GM23338 (cell line): ENCODE measurements around the gene ACSF3. TPM values are rescaled to one million over a fixed set of nuclear protein-coding genes. Genes with fewer than 3 reads are reported as not detected.

Source experiments
- ATAC-seq: fragments of 200-7000 bp; cut with Tn5 transposase; 3 replicates; pipeline ENCODE4 v1.9.1; 2020
- DNase-seq: peaks from one replicate; pipeline ENCODE4 v3.0.0-alpha.2; 2015; ENCODE audit warnings: low spot score
- H2AFZ ChIP-seq: fragments of 200-600 bp; sonication (generic); 2 replicates; pipeline ENCODE4 v1.8.0; 2016; ENCODE audit warnings: antibody characterized with exemption, mild to moderate bottlenecking, moderate library complexity
- H3F3A ChIP-seq: fragments of 200-600 bp; sonication (generic); replicated peaks from 2 replicates; pipeline ENCODE4 v1.8.0; 2017; ENCODE audit warnings: antibody characterized with exemption, mixed run types, low read depth
- H3K27ac ChIP-seq: fragments of 200-600 bp; sonication (generic); 2 replicates; pipeline ENCODE4 v1.6.1; 2016; ENCODE audit warnings: low read depth
- H3K27me3 ChIP-seq: fragments of 200-600 bp; sonication (generic); 2 replicates; pipeline ENCODE4 v1.8.0; 2016; ENCODE audit warnings: mild to moderate bottlenecking, mixed run types, moderate library complexity; ENCODE audit not compliant: insufficient read depth
- H3K36me3 ChIP-seq: fragments of 200-600 bp; sonication (generic); 2 replicates; pipeline ENCODE4 v1.8.0; 2016; ENCODE audit warnings: mild to moderate bottlenecking; ENCODE audit not compliant: insufficient read depth
- H3K4me1 ChIP-seq: fragments of 200-600 bp; sonication (generic); 2 replicates; pipeline ENCODE4 v1.8.0; 2016; ENCODE audit warnings: mild to moderate bottlenecking, moderate library complexity; ENCODE audit not compliant: insufficient read depth
- H3K4me2 ChIP-seq: fragments of 200-600 bp; sonication (generic); 2 replicates; pipeline ENCODE4 v1.7.1; 2017; ENCODE audit warnings: mixed run types
- H3K4me3 ChIP-seq: fragments of 200-600 bp; sonication (generic); 2 replicates; pipeline ENCODE4 v1.6.1; 2016; ENCODE audit warnings: mixed run types
- H3K79me2 ChIP-seq: fragments of 200-600 bp; sonication (generic); replicated peaks from 2 replicates; pipeline ENCODE4 v1.8.0; 2017; ENCODE audit warnings: mild to moderate bottlenecking; ENCODE audit not compliant: insufficient read depth
- H3K9me2 ChIP-seq: fragments of 200-600 bp; sonication (generic); 2 replicates; pipeline ENCODE4 v1.8.0; 2017; ENCODE audit not compliant: insufficient read depth
- H4K20me1 ChIP-seq: fragments of 200-600 bp; sonication (generic); replicated peaks from 2 replicates; pipeline ENCODE4 v1.8.0; 2017; ENCODE audit warnings: mild to moderate bottlenecking; ENCODE audit not compliant: insufficient read depth
- H3K27ac Mint-ChIP-seq: 2 replicates; pipeline ENCODE4 v1.8.0; 2020; ENCODE audit warnings: inconsistent platforms, mild to moderate bottlenecking, moderate library complexity, mixed read lengths
- H3K27me3 Mint-ChIP-seq: 3 replicates; pipeline ENCODE4 v1.8.0; 2022; ENCODE audit warnings: low read depth, mild to moderate bottlenecking, moderate library complexity, mixed read lengths, inconsistent platforms; ENCODE audit not compliant: insufficient read depth, poor library complexity
- H3K36me3 Mint-ChIP-seq: 3 replicates; pipeline ENCODE4 v1.8.0; 2021; ENCODE audit warnings: low read depth, mild to moderate bottlenecking, inconsistent platforms, moderate library complexity, mixed read lengths
- H3K4me1 Mint-ChIP-seq: 3 replicates; pipeline ENCODE4 v1.8.0; 2020; ENCODE audit warnings: mild to moderate bottlenecking, inconsistent platforms, mixed read lengths
- H3K4me3 Mint-ChIP-seq: 3 replicates; pipeline ENCODE4 v1.8.0; 2021; ENCODE audit warnings: moderate library complexity, mild to moderate bottlenecking, inconsistent platforms, mixed read lengths
- H3K9me3 Mint-ChIP-seq: 3 replicates; pipeline ENCODE4 v1.8.0; 2020; ENCODE audit warnings: moderate library complexity, mild to moderate bottlenecking, inconsistent platforms, mixed read lengths
- CREB1 ChIP-seq: fragments of 250-450 bp; sonication (Bioruptor Pico); IDR thresholded peaks from 2 replicates; pipeline ENCODE4 v1.5.0; 2020; ENCODE audit warnings: low read depth, mild to moderate bottlenecking, moderate library complexity
- EZH2 ChIP-seq: fragments of 200-600 bp; sonication (generic); IDR thresholded peaks from one replicate; pipeline ENCODE4 v1.8.0; 2017; ENCODE audit warnings: antibody characterized with exemption, mild to moderate bottlenecking, low read depth; ENCODE audit not compliant: unreplicated experiment
- EZH2phosphoT487 ChIP-seq: fragments of 200-600 bp; sonication (generic); IDR thresholded peaks from one replicate; pipeline ENCODE4 v1.8.1; 2018; ENCODE audit warnings: antibody characterized with exemption; ENCODE audit not compliant: unreplicated experiment
- JUNB ChIP-seq: IDR thresholded peaks from one replicate; pipeline ENCODE4 v1.6.1; 2016; ENCODE audit warnings: antibody characterized with exemption; ENCODE audit not compliant: unreplicated experiment
- NANOG ChIP-seq: IDR thresholded peaks from 2 replicates; pipeline ENCODE4 v1.6.1; 2016; ENCODE audit warnings: antibody characterized with exemption, borderline replicate concordance
- POLR2AphosphoS5 ChIP-seq: IDR thresholded peaks from 2 replicates; pipeline ENCODE4 v1.6.1; 2016; ENCODE audit warnings: antibody characterized with exemption, low read depth
- STAT1 ChIP-seq: IDR thresholded peaks from one replicate; pipeline ENCODE4 v1.6.1; 2016; ENCODE audit warnings: antibody characterized with exemption; ENCODE audit not compliant: unreplicated experiment
- ZNF114 ChIP-seq: fragments of 250-450 bp; sonication (Bioruptor Pico); IDR thresholded peaks from 2 replicates; pipeline ENCODE4 v1.5.0; 2020; ENCODE audit warnings: mild to moderate bottlenecking, moderate library complexity
- ZNF331 ChIP-seq: fragments of 250-450 bp; sonication (Bioruptor Pico); IDR thresholded peaks from 2 replicates; pipeline ENCODE4 v1.5.0; 2020; ENCODE audit warnings: low read depth, mild to moderate bottlenecking, moderate library complexity
- polyA plus RNA-seq: library from polyadenylated mRNA; unstranded; fragments of >200 nt; fragmentation: Nextera tagmentation; extraction: Ambion mirVana; gene quantifications from 2 replicates; pipeline ENCODE4 v1.2.1, GENCODE V29; 2016
- total RNA-seq: library from RNA; depleted of rRNA; stranded (reverse); fragments of >200 nt; shearing (Covaris generic); gene quantifications from 2 replicates; pipeline ENCODE4 v1.2.3, GENCODE V29; 2014
- TF ChIP-seq, protein P1 (sequence below): fragments of 250-450 bp; sonication (Bioruptor Pico); IDR thresholded peaks from 2 replicates; pipeline ENCODE4 v1.5.0; 2020; ENCODE audit warnings: mild to moderate bottlenecking, moderate library complexity
- TF ChIP-seq, protein P2 (sequence below): IDR thresholded peaks from 2 replicates; pipeline ENCODE4 v1.6.1; 2016; ENCODE audit warnings: antibody characterized with exemption
- TF ChIP-seq, protein P3 (sequence below), 2 experiments: fragments of 200-600 bp in 1 of 2; sonication (generic) in 1 of 2; conservative IDR thresholded peaks; 2 replicates each; pipeline versions ENCODE4 v1.5.1 to v1.6.1; 2016 to 2017; ENCODE audit warnings: antibody characterized with exemption in 2 of 2, low read depth in 2 of 2, mild to moderate bottlenecking in 2 of 2, moderate library complexity in 1 of 2
- TF ChIP-seq, protein P4 (sequence below): IDR thresholded peaks from one replicate; pipeline ENCODE4 v1.6.1; 2018; ENCODE audit warnings: antibody characterized with exemption; ENCODE audit not compliant: unreplicated experiment

Gene ACSF3
- total and polyA plus RNA-seq, 2 experiments from 2014 or later: 12.8 to 23.1 TPM

DNA sequence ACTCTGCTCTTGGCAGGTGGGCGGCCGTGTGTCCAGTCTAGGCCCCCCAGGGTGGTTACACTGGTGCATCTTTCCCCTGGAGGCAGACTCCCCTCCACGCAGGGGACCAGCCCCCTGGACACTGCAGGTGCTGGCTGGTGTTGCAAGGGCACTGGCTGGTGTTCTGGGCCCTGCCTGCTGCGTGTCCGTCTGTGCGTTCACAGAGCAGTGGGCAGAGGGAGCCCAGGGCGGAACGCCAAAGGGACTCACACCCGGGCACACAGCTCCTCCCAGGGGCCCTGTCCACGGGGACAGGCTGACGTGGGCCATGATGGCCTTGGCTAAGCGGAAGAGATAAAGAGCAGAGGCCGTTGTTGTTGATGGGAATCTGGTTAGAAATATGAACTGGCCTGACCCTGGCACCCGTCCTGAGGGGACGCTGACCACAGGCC is 27.3 kb downstream of the ACSF3 start:
- H3K36me3 Mint-ChIP-seq: peaks cover 51% of the 10 kb centered on the region

More for the DNA sequence above, 27.3 kb downstream of the ACSF3 start:
- Histone ChIP-seq H3K4me1 (no peaks in the 10 kb centered on the region), H3K27ac (no peak overlapping the region), H4K20me1 (no peaks in the 10 kb centered on the region; the same call in 1 of the 2 replicates), H3K79me2 (no peaks in the 10 kb centered on the region), H3K4me2 (no peak overlapping the region), H2AFZ (no peak overlapping the region), H3K9me2 (no peaks in the 10 kb centered on the region), H3K4me3 (no peak overlapping the region), H3K27me3 (no peaks in the 10 kb centered on the region), H3K36me3 (no peaks in the 10 kb centered on the region), H3F3A (no peaks in the 10 kb centered on the region)
- TF ChIP-seq, protein P1, sequence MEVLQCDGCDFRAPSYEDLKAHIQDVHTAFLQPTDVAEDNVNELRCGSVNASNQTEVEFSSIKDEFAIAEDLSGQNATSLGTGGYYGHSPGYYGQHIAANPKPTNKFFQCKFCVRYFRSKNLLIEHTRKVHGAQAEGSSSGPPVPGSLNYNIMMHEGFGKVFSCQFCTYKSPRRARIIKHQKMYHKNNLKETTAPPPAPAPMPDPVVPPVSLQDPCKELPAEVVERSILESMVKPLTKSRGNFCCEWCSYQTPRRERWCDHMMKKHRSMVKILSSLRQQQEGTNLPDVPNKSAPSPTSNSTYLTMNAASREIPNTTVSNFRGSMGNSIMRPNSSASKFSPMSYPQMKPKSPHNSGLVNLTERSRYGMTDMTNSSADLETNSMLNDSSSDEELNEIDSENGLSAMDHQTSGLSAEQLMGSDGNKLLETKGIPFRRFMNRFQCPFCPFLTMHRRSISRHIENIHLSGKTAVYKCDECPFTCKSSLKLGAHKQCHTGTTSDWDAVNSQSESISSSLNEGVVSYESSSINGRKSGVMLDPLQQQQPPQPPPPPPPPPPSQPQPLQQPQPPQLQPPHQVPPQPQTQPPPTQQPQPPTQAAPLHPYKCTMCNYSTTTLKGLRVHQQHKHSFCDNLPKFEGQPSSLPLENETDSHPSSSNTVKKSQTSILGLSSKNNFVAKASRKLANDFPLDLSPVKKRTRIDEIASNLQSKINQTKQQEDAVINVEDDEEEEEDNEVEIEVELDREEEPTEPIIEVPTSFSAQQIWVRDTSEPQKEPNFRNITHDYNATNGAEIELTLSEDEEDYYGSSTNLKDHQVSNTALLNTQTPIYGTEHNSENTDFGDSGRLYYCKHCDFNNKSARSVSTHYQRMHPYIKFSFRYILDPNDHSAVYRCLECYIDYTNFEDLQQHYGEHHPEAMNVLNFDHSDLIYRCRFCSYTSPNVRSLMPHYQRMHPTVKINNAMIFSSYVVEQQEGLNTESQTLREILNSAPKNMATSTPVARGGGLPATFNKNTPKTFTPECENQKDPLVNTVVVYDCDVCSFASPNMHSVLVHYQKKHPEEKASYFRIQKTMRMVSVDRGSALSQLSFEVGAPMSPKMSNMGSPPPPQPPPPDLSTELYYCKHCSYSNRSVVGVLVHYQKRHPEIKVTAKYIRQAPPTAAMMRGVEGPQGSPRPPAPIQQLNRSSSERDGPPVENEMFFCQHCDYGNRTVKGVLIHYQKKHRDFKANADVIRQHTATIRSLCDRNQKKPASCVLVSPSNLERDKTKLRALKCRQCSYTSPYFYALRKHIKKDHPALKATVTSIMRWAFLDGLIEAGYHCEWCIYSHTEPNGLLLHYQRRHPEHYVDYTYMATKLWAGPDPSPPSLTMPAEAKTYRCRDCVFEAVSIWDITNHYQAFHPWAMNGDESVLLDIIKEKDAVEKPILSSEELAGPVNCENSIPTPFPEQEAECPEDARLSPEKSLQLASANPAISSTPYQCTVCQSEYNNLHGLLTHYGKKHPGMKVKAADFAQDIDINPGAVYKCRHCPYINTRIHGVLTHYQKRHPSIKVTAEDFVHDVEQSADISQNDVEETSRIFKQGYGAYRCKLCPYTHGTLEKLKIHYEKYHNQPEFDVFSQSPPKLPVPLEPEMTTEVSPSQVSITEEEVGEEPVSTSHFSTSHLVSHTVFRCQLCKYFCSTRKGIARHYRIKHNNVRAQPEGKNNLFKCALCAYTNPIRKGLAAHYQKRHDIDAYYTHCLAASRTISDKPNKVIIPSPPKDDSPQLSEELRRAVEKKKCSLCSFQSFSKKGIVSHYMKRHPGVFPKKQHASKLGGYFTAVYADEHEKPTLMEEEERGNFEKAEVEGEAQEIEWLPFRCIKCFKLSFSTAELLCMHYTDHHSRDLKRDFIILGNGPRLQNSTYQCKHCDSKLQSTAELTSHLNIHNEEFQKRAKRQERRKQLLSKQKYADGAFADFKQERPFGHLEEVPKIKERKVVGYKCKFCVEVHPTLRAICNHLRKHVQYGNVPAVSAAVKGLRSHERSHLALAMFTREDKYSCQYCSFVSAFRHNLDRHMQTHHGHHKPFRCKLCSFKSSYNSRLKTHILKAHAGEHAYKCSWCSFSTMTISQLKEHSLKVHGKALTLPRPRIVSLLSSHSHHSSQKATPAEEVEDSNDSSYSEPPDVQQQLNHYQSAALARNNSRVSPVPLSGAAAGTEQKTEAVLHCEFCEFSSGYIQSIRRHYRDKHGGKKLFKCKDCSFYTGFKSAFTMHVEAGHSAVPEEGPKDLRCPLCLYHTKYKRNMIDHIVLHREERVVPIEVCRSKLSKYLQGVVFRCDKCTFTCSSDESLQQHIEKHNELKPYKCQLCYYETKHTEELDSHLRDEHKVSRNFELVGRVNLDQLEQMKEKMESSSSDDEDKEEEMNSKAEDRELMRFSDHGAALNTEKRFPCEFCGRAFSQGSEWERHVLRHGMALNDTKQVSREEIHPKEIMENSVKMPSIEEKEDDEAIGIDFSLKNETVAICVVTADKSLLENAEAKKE (CRISPR knock-in tag): no peak
- TF ChIP-seq NANOG (no peak), ZNF114 (no peak), EZH2 (no peak), ZNF331 (CRISPR knock-in tag) (no peak), EZH2phosphoT487 (no peak), STAT1 (no peak), POLR2AphosphoS5 (no peak), JUNB (no peak), CREB1 (CRISPR knock-in tag) (no peak)
- TF ChIP-seq, protein P2, sequence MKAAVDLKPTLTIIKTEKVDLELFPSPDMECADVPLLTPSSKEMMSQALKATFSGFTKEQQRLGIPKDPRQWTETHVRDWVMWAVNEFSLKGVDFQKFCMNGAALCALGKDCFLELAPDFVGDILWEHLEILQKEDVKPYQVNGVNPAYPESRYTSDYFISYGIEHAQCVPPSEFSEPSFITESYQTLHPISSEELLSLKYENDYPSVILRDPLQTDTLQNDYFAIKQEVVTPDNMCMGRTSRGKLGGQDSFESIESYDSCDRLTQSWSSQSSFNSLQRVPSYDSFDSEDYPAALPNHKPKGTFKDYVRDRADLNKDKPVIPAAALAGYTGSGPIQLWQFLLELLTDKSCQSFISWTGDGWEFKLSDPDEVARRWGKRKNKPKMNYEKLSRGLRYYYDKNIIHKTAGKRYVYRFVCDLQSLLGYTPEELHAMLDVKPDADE: no peak
- TF ChIP-seq, protein P3, sequence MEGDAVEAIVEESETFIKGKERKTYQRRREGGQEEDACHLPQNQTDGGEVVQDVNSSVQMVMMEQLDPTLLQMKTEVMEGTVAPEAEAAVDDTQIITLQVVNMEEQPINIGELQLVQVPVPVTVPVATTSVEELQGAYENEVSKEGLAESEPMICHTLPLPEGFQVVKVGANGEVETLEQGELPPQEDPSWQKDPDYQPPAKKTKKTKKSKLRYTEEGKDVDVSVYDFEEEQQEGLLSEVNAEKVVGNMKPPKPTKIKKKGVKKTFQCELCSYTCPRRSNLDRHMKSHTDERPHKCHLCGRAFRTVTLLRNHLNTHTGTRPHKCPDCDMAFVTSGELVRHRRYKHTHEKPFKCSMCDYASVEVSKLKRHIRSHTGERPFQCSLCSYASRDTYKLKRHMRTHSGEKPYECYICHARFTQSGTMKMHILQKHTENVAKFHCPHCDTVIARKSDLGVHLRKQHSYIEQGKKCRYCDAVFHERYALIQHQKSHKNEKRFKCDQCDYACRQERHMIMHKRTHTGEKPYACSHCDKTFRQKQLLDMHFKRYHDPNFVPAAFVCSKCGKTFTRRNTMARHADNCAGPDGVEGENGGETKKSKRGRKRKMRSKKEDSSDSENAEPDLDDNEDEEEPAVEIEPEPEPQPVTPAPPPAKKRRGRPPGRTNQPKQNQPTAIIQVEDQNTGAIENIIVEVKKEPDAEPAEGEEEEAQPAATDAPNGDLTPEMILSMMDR (conservative IDR thresholded peaks at IDR 0.05; ENCODE audit: low read depth in 2 of 2): no peak
- TF ChIP-seq, protein P4, sequence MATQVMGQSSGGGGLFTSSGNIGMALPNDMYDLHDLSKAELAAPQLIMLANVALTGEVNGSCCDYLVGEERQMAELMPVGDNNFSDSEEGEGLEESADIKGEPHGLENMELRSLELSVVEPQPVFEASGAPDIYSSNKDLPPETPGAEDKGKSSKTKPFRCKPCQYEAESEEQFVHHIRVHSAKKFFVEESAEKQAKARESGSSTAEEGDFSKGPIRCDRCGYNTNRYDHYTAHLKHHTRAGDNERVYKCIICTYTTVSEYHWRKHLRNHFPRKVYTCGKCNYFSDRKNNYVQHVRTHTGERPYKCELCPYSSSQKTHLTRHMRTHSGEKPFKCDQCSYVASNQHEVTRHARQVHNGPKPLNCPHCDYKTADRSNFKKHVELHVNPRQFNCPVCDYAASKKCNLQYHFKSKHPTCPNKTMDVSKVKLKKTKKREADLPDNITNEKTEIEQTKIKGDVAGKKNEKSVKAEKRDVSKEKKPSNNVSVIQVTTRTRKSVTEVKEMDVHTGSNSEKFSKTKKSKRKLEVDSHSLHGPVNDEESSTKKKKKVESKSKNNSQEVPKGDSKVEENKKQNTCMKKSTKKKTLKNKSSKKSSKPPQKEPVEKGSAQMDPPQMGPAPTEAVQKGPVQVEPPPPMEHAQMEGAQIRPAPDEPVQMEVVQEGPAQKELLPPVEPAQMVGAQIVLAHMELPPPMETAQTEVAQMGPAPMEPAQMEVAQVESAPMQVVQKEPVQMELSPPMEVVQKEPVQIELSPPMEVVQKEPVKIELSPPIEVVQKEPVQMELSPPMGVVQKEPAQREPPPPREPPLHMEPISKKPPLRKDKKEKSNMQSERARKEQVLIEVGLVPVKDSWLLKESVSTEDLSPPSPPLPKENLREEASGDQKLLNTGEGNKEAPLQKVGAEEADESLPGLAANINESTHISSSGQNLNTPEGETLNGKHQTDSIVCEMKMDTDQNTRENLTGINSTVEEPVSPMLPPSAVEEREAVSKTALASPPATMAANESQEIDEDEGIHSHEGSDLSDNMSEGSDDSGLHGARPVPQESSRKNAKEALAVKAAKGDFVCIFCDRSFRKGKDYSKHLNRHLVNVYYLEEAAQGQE: no peak
- Mint-ChIP-seq H3K4me3 (no peak overlapping the region), H3K27me3 (peaks cover 2% of the 10 kb centered on the region), H3K4me1 (peaks cover 22% of the 10 kb centered on the region), H3K27ac (no peak overlapping the region), H3K9me3 (no peaks in the 10 kb centered on the region)
- no peak for DNase-seq
- ATAC-seq: no peak
